Stimulated activated naive CD4-positive, alpha-beta T cell treated with Interleukin-2 at 50 U/mL for 16 hours (primary cell): ENCODE results near the gene ARFIP2.
A peak's percentile ranks its signal among the peaks of the same experiment; 100 is the strongest.
"Not testable (repeated sequence)": the region's sequence is repeated elsewhere in the genome, so short reads cannot be mapped to it uniquely, and the experiment has no call there.

Source experiments
- DNase-seq: peaks from one replicate; lab custom pipeline; 2025; lab: John Stamatoyannopoulos, UW

ARFIP2 gene, protein sequence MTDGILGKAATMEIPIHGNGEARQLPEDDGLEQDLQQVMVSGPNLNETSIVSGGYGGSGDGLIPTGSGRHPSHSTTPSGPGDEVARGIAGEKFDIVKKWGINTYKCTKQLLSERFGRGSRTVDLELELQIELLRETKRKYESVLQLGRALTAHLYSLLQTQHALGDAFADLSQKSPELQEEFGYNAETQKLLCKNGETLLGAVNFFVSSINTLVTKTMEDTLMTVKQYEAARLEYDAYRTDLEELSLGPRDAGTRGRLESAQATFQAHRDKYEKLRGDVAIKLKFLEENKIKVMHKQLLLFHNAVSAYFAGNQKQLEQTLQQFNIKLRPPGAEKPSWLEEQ

DNA sequence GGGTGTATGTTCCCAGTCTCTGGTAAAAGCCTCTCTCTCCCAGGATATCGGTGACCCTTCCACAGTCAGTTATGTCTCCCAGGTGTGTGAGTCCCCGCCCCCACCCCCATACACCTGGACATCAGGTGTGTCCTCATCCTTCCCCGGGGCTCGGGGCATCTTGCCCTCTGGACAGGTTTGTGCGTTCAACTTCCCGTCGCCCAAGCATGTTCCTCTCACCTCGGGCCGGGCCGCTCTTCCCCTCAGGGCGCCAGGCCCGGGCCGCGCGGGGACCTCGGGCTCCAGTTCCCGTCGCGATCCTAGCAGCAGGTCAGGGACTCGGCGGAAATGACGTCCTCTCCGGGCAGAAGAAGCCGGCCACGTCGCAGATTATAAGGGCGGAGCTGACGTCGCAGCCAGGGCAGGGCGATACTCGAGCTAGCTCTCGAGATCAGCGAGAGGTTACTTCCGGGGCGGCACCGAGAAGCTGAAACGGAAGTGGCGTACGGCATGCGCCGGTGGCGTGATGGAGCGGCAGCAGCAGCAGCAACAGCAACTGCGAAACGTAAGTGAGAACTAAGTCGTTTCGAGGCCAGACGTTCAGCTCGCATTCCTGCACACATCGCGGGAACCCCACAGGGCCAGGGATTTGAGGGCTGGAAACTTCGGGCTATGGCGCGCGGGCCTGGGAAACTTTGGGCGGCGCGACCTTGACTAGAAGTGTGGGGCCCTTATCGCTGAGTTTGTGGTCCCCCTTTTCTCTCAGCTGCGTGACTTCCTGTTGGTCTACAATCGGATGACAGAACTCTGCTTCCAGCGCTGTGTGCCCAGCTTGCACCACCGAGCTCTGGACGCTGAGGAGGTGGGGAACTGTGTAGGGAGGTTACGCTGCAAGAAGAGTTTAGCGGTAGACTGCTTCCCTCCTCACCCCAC is at the start of gene ARFIP2, which contains the start of gene TIMM10B:
Gene ARFIP2, minus strand, starts transcription at position 320 of the 912 bp plus-strand sequence. CDS start 910 bp downstream, outside the sequence.
Gene TIMM10B, plus strand, starts transcription at position 490 of the 912 bp plus-strand sequence. Its CDS starts 16 bp downstream, at position 506.
- DNase-seq: peak; percentile 98

DNA sequence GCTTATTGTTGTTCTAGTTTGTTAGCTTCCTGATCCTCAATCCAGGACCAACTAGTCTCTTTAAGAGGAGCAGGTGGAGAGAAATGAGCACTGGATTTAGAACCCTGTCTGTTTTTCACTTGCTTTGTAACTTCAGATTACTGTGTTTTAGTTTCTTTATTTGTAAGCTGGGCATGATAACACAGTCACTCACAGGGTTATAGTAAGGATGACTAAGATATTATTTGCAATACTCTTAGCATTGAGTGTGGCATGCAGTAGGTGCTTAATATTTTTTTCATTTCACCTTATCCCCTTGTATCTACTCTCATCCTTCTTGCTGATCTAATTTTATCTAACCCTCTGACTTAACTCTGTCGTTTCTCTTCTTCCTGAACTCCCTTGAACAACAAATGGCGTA is 49.7 kb upstream of the ARFIP2 start:
- DNase-seq: no peak

DNA sequence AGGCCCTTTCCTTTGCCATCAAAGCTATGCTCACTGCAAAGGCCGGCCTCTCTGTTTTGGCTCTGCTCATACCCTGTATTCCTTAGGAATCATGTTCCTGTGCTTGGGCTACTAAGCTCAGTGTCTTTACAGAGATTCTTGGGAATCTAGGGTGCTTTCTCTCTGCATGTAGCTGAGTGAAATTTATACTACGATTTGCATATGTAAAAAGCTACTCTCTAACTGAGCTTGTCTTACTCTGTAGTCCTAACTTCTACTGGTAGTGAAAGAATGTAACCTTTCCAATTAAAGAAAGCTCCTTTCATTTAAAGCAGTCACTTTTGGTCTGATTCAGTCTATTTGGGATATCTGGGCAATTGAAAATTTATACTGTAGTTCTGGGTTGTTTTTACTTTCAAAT is 48.1 kb upstream of the ARFIP2 start:
- no peak for DNase-seq

DNA sequence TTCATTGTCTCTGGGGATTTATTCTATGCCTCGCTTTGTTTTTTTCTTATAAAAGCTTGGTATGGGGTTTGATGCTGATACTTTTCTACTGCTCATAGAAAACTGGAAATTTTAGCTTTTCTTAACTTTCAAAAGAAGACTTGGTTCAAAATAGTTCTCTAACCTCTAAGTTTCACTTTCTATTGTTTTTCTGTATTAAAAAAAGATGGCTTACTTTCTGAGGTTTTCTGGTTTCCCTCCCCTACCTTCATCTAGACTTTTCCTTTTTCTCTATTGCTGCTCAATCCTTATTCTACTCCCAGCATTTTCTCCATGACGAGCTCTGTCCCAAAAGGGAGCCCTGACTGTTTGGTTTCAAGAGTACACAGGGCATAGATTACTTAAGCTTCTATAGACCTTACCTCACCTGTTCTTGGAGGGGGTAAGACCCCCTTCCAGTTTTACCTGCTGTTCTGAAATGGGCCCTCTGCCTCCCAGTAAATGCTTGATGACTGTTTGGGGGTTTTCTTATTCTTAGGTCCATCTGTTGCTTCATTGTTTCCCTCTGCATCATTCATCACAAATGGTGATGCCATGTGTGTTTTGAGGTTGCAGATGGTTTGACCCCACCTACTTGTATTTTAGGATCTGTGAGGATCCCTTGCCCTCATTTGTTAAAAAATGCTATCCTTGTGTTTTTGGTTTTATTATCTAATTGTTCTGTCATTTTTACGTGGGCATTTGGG is 45.4 kb upstream of the ARFIP2 start:
- no peak for DNase-seq

DNA sequence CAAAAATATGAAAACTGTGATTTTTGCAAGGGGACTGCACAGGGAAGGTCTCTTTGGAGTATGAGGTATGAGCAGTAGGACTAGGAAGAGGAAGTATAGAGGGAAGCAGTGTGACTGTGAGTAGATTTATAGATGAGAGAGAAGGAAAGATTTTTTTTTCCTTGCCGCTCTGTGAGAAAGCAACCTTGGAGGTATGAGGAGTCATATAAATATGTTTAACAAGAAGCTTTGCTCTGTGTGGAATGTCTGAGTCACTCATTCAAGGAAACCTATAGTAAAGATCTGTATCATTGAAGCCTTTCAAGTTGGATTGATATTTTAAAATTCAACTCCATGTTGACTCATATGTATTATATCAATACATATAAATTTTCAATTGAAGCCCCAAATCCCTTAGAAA is 42.1 kb upstream of the ARFIP2 start:
- DNase-seq: no peak

DNA sequence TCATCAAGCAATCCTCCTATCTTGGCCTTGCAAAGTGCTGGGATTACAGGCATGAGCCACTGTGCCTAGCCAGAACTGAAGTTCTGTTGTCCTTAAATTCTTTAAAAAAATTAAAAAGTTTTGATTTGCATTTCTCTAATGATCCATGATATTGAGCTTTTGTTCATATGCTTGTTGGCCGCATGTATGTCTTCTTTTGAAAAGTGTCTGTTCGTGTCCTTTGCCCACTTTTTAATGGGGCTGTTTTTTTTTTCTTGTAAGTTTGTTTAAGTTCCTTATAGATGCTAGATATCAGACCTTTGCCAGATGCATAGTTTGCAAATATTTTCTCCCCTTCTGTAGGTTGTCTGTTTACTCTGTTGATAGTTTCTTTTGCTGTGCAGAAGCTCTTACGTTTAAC is 40.8 kb upstream of the ARFIP2 start:
- DNase-seq: not testable (repeated sequence)

DNA sequence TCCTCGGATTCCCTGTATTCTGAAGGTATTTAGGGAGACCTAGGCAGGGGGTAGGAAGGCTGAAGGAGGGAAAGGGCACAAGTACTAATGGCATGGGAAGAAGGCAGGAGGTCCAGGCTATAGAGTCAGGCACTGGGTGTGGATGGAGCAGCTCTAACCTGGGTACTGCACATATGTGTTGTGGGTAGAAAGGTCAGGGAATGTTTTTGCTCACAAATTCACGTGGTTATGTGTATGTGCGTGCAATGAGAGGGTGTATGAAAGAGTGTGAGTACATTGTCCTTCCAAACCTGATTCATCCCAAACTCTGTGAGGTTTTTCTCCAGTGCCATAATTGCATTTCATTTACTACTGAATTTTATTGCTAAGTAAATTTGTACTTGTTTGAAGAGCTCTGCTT is 39.1 kb upstream of the ARFIP2 start:
- no peak for DNase-seq

DNA sequence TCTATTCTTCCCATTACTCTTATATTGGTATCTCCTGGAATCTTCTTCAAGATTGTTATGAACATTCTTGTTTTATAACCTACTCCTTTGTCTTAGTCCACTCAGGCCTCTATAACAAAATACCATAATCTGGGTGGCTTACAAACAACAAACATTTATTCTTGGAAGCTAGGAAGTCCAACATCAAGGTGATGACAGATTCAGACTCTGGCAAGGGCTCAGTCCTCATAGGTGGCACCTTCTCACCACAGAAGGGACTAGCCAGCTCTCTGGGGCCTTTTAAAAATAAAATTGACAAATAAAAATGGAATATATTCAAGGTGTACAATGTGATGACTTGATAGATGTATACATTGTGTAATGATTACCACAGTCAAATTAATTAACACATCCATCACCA is 35.7 kb upstream of the ARFIP2 start:
- DNase-seq: no peak

DNA sequence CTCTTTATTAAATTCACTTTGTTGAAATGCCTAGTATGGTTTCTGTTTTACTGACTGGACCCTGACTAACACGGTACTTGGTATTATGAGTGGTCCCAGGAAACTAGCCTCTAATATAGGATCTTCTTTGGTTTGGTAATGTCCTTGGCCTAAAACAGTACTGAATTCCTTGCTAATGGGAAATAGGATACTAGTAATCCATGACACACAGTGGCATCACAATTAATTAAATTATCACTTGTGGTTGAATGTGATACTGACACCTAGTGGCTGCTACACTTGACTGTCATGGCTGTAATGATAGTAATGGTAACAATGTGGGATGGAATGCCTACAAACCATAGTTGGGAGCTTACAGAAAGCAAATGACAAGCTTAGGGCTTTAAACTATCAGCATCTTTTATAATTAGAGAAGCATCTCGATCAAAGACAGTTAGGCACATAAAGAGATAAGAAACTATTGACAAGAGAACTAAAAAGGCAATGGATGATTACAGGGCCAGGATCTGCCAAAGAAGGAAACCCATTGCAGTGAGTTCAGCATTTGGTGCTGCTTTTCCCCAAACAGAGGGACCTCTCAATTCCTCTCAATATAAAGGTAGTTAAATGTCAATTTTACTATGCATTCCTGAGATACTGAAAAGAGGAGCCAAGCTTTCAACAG is 24.6 kb upstream of the ARFIP2 start:
- DNase-seq: no peak

DNA sequence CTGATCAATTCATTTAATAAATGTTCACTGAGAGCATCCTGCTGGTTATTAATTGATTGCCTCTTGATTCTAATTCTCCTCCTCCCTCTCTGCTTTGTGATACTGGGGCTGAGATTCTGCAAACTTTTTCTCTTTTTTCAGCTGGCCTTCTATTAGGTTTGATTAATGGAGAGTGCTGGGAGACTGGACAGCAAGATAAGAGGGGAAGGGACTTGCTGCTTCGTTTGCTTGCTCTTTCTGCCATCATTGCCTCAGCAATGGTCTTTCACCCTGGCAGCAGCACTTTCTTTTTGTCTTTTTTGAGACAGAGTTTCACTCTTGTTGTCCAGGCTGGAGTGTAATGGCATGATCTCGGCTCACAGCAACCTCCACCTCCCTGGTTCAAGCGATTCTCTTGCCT is 23.0 kb upstream of the ARFIP2 start:
- DNase-seq: no peak

DNA sequence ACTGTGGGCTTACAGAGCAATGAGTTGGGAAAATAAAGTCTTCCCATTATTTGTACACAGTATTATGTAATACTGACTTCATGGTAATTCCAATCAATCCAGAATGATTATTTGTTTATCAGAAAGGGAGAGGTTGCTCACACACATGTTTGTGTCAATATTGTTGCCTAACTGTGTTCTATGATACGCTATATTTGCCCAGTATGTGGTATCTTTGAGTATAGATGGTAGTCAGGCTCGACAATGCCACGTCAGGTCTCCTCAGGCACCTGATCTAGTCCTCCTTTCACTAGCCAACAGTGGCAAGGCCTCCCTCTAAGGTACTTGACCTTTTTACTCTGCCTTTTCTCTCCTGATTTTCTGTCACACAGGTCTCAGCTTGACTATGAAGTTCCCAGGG is 21.3 kb upstream of the ARFIP2 start:
- DNase-seq: no peak

DNA sequence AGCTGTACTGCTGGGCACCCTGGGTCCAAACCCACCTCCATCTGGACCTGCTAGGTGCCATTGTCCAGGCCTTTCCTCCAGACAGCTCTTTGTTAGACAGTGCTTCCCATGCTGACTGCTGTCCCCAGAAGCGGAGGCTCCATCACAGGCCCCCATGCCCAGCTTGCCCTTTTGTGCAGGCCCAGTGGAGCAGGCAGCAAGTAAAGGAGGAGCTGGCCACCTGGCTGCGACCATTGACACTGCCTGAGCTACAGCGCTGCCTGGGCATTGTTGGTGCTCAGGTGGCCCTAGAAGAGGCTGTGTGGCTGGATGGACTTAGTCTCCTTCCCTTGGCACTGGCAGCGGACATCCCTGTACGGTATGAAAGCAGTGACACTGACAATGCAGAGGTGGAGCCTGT is 17.4 kb upstream of the ARFIP2 start:
- DNase-seq: no peak

DNA sequence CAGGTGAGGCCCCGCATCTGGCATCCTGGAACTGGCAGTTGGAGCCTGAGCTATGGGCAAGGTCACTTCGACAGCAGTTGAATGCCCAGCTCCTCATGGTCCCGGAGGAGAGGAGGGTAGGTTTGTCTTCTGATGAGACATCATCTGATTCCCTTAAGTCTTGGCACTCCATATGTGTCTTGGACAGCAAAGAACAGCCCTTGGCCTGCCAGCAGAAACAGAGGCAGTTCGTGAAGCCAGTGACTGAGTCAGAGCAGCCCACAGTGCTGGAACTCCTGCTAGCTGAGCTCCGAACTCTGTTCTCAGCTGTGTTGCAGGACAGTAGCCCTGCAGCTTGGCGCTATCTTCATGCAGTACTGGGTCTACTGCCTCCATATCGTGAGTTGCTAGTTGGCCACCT is 17.0 kb upstream of the ARFIP2 start:
- no peak for DNase-seq

DNA sequence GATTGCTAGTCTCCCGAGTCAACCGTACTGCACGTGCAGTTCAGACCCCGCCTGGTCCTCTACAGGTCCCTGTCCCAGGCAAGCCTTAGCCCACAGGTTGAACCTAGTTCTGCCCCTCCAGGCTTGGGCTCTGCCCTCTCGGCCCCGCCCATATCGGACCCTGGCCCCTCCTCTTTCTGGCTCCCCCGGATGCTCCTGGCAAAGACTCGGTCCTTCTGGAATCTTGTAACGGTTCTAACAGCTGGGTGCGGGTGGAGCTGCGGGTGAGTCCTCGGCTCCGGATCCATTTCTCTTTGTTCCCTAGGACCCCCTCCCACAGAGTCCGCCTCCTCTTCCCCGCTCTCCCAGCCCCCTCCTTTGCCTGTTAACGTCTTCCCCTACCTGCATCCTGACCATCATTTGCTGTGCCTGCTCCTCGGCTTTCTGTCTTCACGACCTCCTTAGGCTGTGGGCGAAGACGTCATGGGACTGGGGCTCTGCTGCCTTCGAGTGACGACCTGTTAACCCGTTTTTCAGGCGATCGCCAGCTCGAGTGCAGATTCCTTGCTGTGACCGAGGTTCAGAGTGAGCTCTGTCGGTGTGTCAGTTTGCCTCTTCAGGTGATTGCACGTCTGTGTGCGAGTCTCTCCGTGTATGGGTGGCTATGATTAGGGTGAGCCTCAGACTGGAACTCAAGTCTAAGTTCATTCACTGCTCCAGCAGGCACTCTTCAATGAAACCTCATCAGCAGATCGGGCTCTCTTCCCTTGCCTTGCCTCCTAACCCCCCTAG is 16.1 kb upstream of the ARFIP2 start, which contains the start of gene DNHD1:
Gene DNHD1, plus strand, starts transcription at position 212 of the 771 bp plus-strand sequence. CDS start 936 bp downstream, outside the sequence.
- no peak for DNase-seq

DNA sequence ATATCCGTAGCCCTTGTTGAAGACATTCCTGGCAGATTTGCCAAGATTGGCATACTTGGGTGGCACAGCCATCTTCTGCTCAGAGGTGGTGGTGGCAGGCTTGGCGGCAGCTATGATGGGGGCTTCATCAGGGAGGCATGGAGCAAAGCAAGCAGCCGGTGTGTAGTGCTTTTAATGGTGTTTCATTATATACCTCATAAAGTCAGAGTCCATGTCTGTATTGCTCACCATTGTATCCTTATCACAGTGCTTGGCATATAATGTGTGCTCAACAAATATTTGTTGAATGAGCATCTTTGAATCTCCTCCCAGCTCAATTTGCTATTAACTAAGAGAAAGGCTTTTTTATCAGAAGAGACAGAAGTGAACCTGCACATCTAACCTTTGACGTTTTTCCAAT is 8.2 kb upstream of the ARFIP2 start:
- DNase-seq: no peak

DNA sequence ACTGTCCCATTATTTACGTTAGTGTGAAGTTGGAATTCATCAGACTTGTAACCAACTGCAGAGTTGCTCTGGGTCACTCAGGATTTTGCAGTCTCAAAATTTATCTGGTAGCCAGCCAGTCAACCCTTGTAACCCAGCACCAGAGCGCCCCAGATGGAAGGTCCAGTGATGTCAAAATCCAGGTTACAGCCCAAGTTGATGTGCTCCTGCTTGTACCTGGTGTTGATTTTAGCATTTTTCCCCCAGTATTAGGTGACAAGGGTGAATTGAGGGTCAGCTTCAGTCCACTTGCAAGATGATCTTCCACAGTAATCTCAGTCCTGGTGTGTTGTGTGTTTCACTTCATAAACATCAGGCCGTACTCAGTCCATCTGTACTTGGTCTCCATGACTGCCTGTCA is 7.7 kb upstream of the ARFIP2 start:
- no peak for DNase-seq

DNA sequence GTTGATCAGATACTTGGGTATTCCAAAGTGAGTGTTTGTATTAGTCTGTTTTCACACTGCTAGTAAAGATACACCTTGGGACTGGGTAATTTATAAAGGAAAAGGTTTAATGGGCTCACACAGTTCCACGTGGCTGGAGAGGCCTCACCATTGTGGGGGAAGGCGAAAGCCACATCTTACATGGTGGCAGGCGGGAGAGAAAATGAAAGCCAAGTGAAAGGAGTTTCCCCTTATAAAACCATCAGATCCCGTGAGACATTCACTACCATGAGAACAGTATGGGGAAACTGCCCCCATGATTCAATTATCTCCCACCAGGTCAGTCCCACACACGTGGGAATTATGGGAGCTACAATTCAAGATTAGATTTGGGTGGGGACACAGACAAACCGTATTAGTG is 7.2 kb upstream of the ARFIP2 start:
- DNase-seq: no peak

DNA sequence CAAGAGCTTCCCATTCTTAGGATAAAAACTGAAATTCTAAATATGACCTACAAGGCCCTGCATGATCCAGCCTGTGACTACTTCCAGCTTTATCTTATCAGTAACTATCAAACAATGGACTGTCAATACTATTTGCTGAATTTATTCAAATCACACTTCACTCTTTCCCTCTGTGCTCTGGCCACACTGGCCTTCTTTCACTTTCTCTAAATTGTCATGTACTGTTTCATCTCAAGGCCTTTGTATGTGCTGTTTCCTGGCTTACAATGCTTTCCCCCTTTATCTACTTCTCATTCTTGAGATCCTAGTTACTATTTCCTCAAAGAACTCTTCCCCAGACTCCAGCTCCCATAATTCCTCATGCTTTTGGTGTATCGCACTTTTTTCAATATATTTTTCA is 5.8 kb upstream of the ARFIP2 start:
- DNase-seq: no peak

DNA sequence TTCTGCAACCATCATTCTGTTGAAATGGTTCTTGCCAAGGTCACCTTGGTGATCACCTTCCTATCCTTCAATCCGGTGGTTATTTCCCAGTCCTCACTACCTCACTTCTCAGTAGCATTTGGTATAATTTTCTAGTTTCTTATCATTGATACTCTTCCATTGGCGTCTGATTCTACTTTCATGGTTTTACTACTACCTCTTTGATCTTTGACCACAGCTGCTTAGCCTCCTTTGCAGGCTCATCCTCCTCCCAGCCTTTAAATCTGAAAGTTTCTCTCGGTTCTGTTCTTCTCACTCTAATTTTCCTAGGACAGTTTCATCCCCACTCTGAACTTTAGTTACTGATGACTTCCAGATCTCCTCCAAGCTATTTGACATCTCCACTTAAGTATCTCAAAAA is 5.1 kb upstream of the ARFIP2 start:
- no peak for DNase-seq

DNA sequence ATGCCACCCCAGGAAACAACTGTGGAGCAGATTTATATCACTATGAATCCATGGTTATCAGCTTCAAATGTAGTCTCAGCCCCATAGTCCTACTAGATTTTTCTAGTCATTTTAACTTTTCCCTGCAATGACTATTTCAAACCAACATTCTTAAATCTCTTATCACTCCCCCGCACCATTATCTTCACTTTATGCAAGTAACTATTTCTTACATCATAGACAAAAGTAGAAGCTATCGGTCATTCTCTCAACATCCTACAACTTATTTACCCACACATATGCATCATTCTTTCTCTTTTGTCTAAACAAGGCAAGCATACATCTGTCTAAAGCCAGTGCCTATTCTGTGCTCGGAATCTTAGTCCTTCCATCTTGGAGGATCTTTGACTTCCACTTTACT is 4.5 kb upstream of the ARFIP2 start:
- no peak for DNase-seq

DNA sequence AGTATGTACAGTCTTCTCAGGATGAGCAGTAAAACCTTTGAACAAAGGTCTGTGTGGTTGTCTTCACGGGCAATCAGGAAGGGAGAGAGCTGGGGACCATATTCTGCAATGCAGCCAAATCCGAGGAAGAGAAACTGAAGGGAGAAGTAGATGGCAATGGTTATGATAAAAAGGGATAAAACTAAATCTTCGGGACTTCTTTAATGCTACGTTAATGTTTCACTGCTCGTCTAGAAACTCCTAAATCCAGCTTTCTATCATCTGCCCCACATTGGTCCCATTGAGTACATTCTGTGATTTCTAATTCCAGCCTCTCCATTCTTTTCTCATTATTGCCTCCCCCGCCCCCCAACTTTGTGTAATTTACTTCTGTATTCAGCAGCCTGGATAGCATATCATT is 1.9 kb upstream of the ARFIP2 start:
- no peak for DNase-seq
